BJ (cell line): ENCODE results near the gene CAT. TPM values are rescaled to one million over a fixed set of nuclear protein-coding genes. Genes with fewer than 3 reads are reported as not detected.

Source experiments
- CTCF ChIA-PET: fragments of 350-600 bp; formaldehyde crosslinking; extraction: SDS; loops from one replicate; lab custom pipeline; 2021; ENCODE audit warnings: antibody characterized with exemption, inconsistent platforms; lab: Yijun Ruan, JAX
- POLR2A ChIA-PET: fragments of 300-600 bp; sonication (Branson Sonifier 250); formaldehyde crosslinking; extraction: SDS; loops from one replicate; lab custom pipeline; 2021; ENCODE audit warnings: antibody characterized with exemption; lab: Charles Lee
- DNase-seq: peaks from one replicate; pipeline ENCODE4 v3.0.0-alpha.2; 2011; ENCODE audit warnings: low read depth
- H3K27me3 ChIP-seq: 2 replicates; pipeline ENCODE4 v1.6.0; 2011; ENCODE audit warnings: low read length; ENCODE audit not compliant: control insufficient read depth, insufficient read depth
- H3K36me3 ChIP-seq: 2 replicates; pipeline ENCODE4 v1.5.1; 2011; ENCODE audit warnings: low read length; ENCODE audit not compliant: control insufficient read depth, insufficient read depth
- H3K4me3 ChIP-seq: 2 replicates; pipeline ENCODE4 v1.5.1; 2011; ENCODE audit warnings: low read depth, mild to moderate bottlenecking, control low read depth, low read length
- CTCF ChIP-seq: IDR thresholded peaks from 2 replicates; pipeline ENCODE4 v1.5.1; 2011; ENCODE audit warnings: low read depth, mild to moderate bottlenecking, control low read depth, inconsistent platforms, low read length, moderate library complexity; ENCODE audit not compliant: insufficient read depth
- polyA plus RNA-seq: library from polyadenylated mRNA; depleted of rRNA; stranded (reverse); fragments of >200 nt; gene quantifications from 2 replicates; pipeline ENCODE4 v1.2.3, GENCODE V29; 2011

CAT gene
- polyA plus RNA-seq, 1 experiment: 101 TPM

GRCh38 chr11:34443136-34443535, 4.4 kb downstream of the CAT start:
- Histone ChIP-seq H3K36me3 (no peaks in the 10 kb centered on the region), H3K27me3 (no peaks in the 10 kb centered on the region), H3K4me3 (no peak overlapping the region)
- TF ChIP-seq CTCF: no peak
- ChIA-PET CTCF (no interaction called here), POLR2A (no interaction called here)
- DNase-seq: no peak

GRCh38 chr11:34444428-34444827, 5.7 kb downstream of the CAT start:
- POLR2A ChIA-PET: no interaction called here
- CTCF ChIA-PET: no interaction called here
- Histone ChIP-seq H3K36me3 (no peaks in the 10 kb centered on the region), H3K27me3 (no peaks in the 10 kb centered on the region), H3K4me3 (no peak overlapping the region)
- no peak for DNase-seq
- no peak for TF ChIP-seq CTCF

- TF ChIP-seq CTCF: no peak
- Histone ChIP-seq H3K4me3 (no peak overlapping the region), H3K27me3 (no peaks in the 10 kb centered on the region), H3K36me3 (peaks cover 7% of the 10 kb centered on the region; the same call in 1 of the 2 replicates)
- POLR2A ChIA-PET: no interaction called here
- CTCF ChIA-PET: no interaction called here
- no peak for DNase-seq
These were observed 7.2 kb downstream of the CAT start for GRCh38 chr11:34445956-34446355.

GRCh38 chr11:34446386-34446785, 7.7 kb downstream of the CAT start:
- ChIA-PET POLR2A (no interaction called here), CTCF (no interaction called here)
- Histone ChIP-seq H3K4me3 (no peak overlapping the region), H3K36me3 (peaks cover 7% of the 10 kb centered on the region; the same call in 1 of the 2 replicates), H3K27me3 (no peaks in the 10 kb centered on the region)
- TF ChIP-seq CTCF: no peak
- DNase-seq: no peak

GRCh38 chr11:34447044-34447443, 8.3 kb downstream of the CAT start:
- TF ChIP-seq CTCF: no peak
- no peak overlapping the region for H3K4me3 ChIP-seq
- H3K27me3 ChIP-seq: no peaks in the 10 kb centered on the region
- peaks cover 7% of the 10 kb centered on the region; the same call in 1 of the 2 replicates for H3K36me3 ChIP-seq
- ChIA-PET POLR2A (no interaction called here), CTCF (interaction anchor here (2.2 kb wide), 1 partner anchor 21 kb away, joined by 8 read pairs; no protein-coding TSS in a partner anchor)
- no peak for DNase-seq
